ENCODE results near the gene PUM1. TPM values are rescaled to one million over a fixed set of nuclear protein-coding genes. Genes with fewer than 3 reads are reported as not detected.

The PUM1 gene
- total and polyA plus RNA-seq, 10 of the 15 experiments (the other 5 are each of a cell fraction or from before 2014, with no cell fraction given), result 21.4 to 75.3 (median 42.4) TPM

DNA sequence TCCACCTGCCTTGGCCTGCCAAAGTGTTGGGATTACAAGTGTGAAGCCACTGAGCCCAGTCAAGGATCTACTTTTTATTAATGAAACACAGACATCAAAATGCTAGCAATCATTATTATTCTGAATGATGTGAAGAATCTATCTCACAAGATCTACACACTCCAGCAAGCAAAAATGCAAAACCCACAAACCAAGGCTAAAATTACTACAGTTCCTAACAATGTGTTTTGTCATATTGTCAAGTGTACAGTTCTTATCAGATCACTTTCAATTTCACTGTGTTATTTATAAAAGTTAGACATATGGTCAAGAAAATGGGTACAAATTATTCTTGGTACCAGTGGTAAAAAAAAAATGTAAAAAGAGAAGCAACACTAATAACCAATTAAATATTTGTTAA is 95.6 kb downstream of the PUM1 start:
- DNase-seq (ENCODE audit: low read depth, low spot score) (no peak), FAIRE-seq (no peak), ATAC-seq (peak; percentile 66)
- H3K27ac ChIP-seq (ENCODE audit: control insufficient read depth, insufficient read depth), result no peak overlapping the region
- H3K9ac ChIP-seq (ENCODE audit: control insufficient read depth, insufficient read depth, low read length), result no peak overlapping the region
- H4K20me1 ChIP-seq (ENCODE audit: control insufficient read depth, insufficient read depth), result no peaks in the 10 kb centered on the region
- H2AFZ ChIP-seq (ENCODE audit: control insufficient read depth, low read depth, low read length), result no peak overlapping the region
- POLR2A ChIA-PET, result no interaction called here
- SMC1A ChIA-PET (ENCODE audit: uncharacterized antibody, unreplicated experiment), result no interaction called here
- H3K79me2 ChIP-seq (ENCODE audit: control insufficient read depth, insufficient read depth, low read length), result peaks cover 2% of the 10 kb centered on the region; the same call in 1 of the 2 replicates
- H3K27me3 ChIP-seq (replicated peaks in 1 of 2; ENCODE audit: control insufficient read depth in 2 of 2, insufficient read depth in 2 of 2, low read length in 1 of 2), result no peaks in the 10 kb centered on the region
- CTCF ChIA-PET, result no interaction called here
- no peak for TF ChIP-seq RCOR1 (conservative IDR thresholded peaks at IDR 0.05; ENCODE audit: low read depth, low read length)
- TF ChIP-seq TAF1 (IDR thresholded peaks at IDR 0.05; ENCODE audit: borderline replicate concordance, low read depth, low read length), result no peak
- TF ChIP-seq SP1 (IDR thresholded peaks at IDR 0.05; ENCODE audit: low read depth, low read length), result no peak
- no peak for TF ChIP-seq LARP7 (IDR thresholded peaks at IDR 0.05)
- TF ChIP-seq, protein P1, sequence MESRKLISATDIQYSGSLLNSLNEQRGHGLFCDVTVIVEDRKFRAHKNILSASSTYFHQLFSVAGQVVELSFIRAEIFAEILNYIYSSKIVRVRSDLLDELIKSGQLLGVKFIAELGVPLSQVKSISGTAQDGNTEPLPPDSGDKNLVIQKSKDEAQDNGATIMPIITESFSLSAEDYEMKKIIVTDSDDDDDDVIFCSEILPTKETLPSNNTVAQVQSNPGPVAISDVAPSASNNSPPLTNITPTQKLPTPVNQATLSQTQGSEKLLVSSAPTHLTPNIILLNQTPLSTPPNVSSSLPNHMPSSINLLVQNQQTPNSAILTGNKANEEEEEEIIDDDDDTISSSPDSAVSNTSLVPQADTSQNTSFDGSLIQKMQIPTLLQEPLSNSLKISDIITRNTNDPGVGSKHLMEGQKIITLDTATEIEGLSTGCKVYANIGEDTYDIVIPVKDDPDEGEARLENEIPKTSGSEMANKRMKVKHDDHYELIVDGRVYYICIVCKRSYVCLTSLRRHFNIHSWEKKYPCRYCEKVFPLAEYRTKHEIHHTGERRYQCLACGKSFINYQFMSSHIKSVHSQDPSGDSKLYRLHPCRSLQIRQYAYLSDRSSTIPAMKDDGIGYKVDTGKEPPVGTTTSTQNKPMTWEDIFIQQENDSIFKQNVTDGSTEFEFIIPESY (IDR thresholded peaks at IDR 0.05), result no peak
- no peak for TF ChIP-seq SMAD1 (IDR thresholded peaks at IDR 0.05; ENCODE audit: low read depth, partially characterized antibody)
- TF ChIP-seq RUNX3 (IDR thresholded peaks at IDR 0.05; ENCODE audit: low read length), result 0 out of 2 replicates have a peak, but pooled peaks have one; percentile 7
- H3K9me3 ChIP-seq (replicated peaks; ENCODE audit: control insufficient read depth, insufficient read depth, low read length), result no peaks in the 10 kb centered on the region
- in situ Hi-C loops (cut with MboI), result no loop called here
- no TSS peak for BruUV-seq (replicated peaks)
- RAD21 ChIA-PET (ENCODE audit: unreplicated experiment), result no interaction called here
- no peak overlapping the region for H3K4me2 ChIP-seq (ENCODE audit: control insufficient read depth, insufficient read depth)
- peaks cover 8 to 23% of the 10 kb centered on the region in 2 experiments for H3K36me3 ChIP-seq (ENCODE audit: control insufficient read depth in 2 of 2, insufficient read depth in 2 of 2, low read length in 1 of 2)
- intact Hi-C loops (cut with micrococcal nuclease; ENCODE audit: unreplicated experiment), result no loop called here
- no peak overlapping the region for H3K4me3 ChIP-seq
- peaks cover 3% of the 10 kb centered on the region; the same call in 1 of the 2 replicates for H3K4me1 ChIP-seq (ENCODE audit: control insufficient read depth, insufficient read depth, low read length)

Measured in GM12878 (cell line).